Activated T-helper 1 cell treated with anti-CD3 and anti-CD28 coated beads, Interleukin-2, amount 50 U/mL, for 16 hours (primary cell): Measurements from ENCODE around the gene CACNA1A.
"Not testable (repeated sequence)": the region's sequence is repeated elsewhere in the genome, so short reads cannot be mapped to it uniquely, and the experiment has no call there.

Experiments
- DNase-seq, 2 donors: peaks; one replicate each; pipeline ENCODE4 v3.0.0-alpha.2; 2020; ENCODE audit warnings: low read depth in 1 of 2, low spot score in 1 of 2

The CACNA1A gene

GRCh38 chr19:13366529-13367143 lies 139.6 kb downstream of the CACNA1A start:
- DNase-seq, result no peak

- no peak for DNase-seq
Observed at GRCh38 chr19:13363954-13364353, 142.3 kb downstream of the CACNA1A start.

- DNase-seq, result no peak
Observed at GRCh38 chr19:13363245-13363644, 143.0 kb downstream of the CACNA1A start.

- no peak for DNase-seq
Observed at GRCh38 chr19:13362668-13363067, 143.6 kb downstream of the CACNA1A start.

GRCh38 chr19:13361726-13362125 lies 144.6 kb downstream of the CACNA1A start:
- not testable (repeated sequence) for DNase-seq

- no peak for DNase-seq
Observed at GRCh38 chr19:13356686-13357280, 149.5 kb downstream of the CACNA1A start.

- no peak for DNase-seq
Observed at GRCh38 chr19:13356185-13356584, 150.1 kb downstream of the CACNA1A start.

- DNase-seq, result no peak
Observed at GRCh38 chr19:13355356-13355755, 150.9 kb downstream of the CACNA1A start.

GRCh38 chr19:13353625-13354024 lies 152.7 kb downstream of the CACNA1A start:
- no peak for DNase-seq

- DNase-seq, result no peak
Observed at GRCh38 chr19:13350759-13351158, 155.5 kb downstream of the CACNA1A start.

- no peak for DNase-seq
Observed at GRCh38 chr19:13350072-13350471, 156.2 kb downstream of the CACNA1A start.

GRCh38 chr19:13347367-13347766 lies 158.9 kb downstream of the CACNA1A start:
- no peak for DNase-seq

- no peak for DNase-seq
Observed at GRCh38 chr19:13343514-13343913, 162.8 kb downstream of the CACNA1A start.

GRCh38 chr19:13342672-13343071 lies 163.6 kb downstream of the CACNA1A start:
- DNase-seq, result no peak

- no peak for DNase-seq
Observed at GRCh38 chr19:13339869-13340268, 166.4 kb downstream of the CACNA1A start.

GRCh38 chr19:13337181-13337580 lies 169.1 kb downstream of the CACNA1A start:
- no peak for DNase-seq

- DNase-seq, result no peak
Observed at GRCh38 chr19:13334801-13335481, 171.3 kb downstream of the CACNA1A start.

- no peak for DNase-seq
Observed at GRCh38 chr19:13330285-13330684, 176.0 kb downstream of the CACNA1A start.

- DNase-seq, result no peak
Observed at GRCh38 chr19:13329766-13330165, 176.5 kb downstream of the CACNA1A start.

GRCh38 chr19:13328241-13328640 lies 178.0 kb downstream of the CACNA1A start:
- DNase-seq, result no peak

- DNase-seq, result no peak
Observed at GRCh38 chr19:13319526-13319925, 186.8 kb downstream of the CACNA1A start.

GRCh38 chr19:13318190-13318589 lies 188.1 kb downstream of the CACNA1A start:
- DNase-seq, result no peak

GRCh38 chr19:13315495-13315894 lies 190.8 kb downstream of the CACNA1A start:
- no peak for DNase-seq
